ENCODE measurements around the gene C6orf62. TPM values are rescaled to one million over a fixed set of nuclear protein-coding genes. Genes with fewer than 3 reads are reported as not detected.
"Not testable (repeated sequence)": the region's sequence is repeated elsewhere in the genome, so short reads cannot be mapped to it uniquely, and the experiment has no call there.

C6orf62 gene
- total RNA-seq, 2 experiments from 2014 or later: 103 to 106 TPM

DNA sequence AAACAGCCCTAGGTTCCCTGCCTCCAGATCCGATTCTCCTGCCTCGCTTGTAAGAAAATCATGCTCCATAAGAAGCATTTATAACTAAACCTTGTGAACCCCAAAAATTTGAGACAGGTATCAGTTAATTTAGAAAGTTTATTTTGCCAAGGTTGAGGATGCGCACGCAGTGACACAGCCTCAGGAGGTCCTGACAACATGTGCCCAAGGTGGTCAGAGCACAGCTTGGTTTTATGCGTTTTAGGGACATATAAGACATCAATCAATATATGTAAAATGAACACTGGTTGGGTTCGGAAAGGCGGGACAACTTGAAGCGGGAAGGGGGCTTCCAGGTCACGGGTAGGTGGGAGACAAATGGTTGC is 50.0 kb downstream of the C6orf62 start:
- ATAC-seq (no peak), DNase-seq (no peak)
- Mint-ChIP-seq H3K9me3 (peaks cover 14% of the 10 kb centered on the region), H3K36me3 (ENCODE audit: low read depth) (peaks cover 45% of the 10 kb centered on the region), H3K4me3 (peak overlapping the region; percentile 91), H3K4me1 (ENCODE audit: low read depth) (peaks cover 26% of the 10 kb centered on the region), H3K27ac (no peak overlapping the region), H3K27me3 (no peaks in the 10 kb centered on the region)
- POLR2A ChIA-PET: no interaction called here
- CTCF ChIA-PET: interaction anchor here (1.2 to 2.0 kb wide), 2 partner anchors 84 to 89 kb away, joined by 3 to 4 read pairs; no protein-coding TSS in a partner anchor
- TF ChIP-seq, protein P1, sequence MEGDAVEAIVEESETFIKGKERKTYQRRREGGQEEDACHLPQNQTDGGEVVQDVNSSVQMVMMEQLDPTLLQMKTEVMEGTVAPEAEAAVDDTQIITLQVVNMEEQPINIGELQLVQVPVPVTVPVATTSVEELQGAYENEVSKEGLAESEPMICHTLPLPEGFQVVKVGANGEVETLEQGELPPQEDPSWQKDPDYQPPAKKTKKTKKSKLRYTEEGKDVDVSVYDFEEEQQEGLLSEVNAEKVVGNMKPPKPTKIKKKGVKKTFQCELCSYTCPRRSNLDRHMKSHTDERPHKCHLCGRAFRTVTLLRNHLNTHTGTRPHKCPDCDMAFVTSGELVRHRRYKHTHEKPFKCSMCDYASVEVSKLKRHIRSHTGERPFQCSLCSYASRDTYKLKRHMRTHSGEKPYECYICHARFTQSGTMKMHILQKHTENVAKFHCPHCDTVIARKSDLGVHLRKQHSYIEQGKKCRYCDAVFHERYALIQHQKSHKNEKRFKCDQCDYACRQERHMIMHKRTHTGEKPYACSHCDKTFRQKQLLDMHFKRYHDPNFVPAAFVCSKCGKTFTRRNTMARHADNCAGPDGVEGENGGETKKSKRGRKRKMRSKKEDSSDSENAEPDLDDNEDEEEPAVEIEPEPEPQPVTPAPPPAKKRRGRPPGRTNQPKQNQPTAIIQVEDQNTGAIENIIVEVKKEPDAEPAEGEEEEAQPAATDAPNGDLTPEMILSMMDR (IDR thresholded peaks at IDR 0.05): no peak
- intact Hi-C loops (cut with micrococcal nuclease): no loop called here

DNA sequence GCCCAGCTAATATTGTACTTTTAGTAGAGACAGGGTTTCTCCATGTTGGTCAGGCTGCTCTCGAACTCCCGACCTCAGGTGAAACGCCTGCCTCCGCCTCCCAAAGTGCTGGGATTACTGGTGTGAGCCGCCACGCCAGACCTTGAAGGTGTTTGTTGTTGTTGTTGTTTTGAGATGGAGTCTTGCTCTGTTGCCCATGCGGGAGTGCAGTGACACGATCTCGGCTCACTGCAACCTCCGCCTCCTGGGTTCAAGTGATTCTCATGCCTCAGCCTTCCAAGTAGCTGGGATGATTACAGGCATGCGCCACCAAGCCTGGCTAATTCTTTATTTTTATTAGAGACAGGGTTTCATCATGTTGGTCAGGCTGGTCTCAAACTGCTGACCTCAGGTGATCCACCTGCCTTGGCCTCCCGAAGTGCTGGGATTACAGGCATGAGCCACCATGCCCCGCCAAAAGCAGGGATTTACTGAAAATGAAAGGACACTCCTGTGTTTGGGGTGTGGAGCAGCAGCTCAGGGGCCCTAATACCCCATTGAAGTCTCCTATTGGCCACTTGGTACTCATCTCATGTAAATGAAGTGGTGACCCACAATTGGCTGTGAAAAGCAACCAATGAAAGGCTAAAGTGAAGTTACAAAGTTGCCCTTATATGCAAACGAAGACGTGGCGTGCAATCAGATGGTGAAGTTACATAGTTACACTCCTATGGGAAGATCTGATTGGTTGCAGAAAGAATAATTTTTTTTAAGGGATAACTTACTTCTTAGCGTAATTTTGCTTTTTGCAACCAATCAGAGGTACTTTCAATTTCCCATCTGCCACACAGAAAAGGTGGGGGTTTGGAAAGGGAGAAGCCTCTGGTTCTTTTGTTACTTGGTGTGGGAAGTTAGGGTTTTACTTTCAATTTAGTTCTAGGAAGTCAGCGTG is 50.6 kb downstream of the C6orf62 start:
- H3K36me3 Mint-ChIP-seq (ENCODE audit: low read depth): peaks cover 46% of the 10 kb centered on the region
- H3K27ac Mint-ChIP-seq; intact Hi-C loops (cut with micrococcal nuclease); H3K27me3 Mint-ChIP-seq; ATAC-seq: not testable (repeated sequence)
- peaks cover 32% of the 10 kb centered on the region for H3K4me1 Mint-ChIP-seq (ENCODE audit: low read depth)
- POLR2A ChIA-PET: interaction anchor here (3.4 kb wide), 1 partner anchor 14 kb away, joined by 15 read pairs; no protein-coding TSS in a partner anchor
- DNase-seq: peak; percentile 12
- peak overlapping the region; percentile 91 for H3K4me3 Mint-ChIP-seq
- peaks cover 14% of the 10 kb centered on the region for H3K9me3 Mint-ChIP-seq
- CTCF ChIA-PET: interaction anchor here (1.2 to 2.9 kb wide), 3 partner anchors 83 to 88 kb away, joined by 3 to 11 read pairs (median 4); no protein-coding TSS in a partner anchor

DNA sequence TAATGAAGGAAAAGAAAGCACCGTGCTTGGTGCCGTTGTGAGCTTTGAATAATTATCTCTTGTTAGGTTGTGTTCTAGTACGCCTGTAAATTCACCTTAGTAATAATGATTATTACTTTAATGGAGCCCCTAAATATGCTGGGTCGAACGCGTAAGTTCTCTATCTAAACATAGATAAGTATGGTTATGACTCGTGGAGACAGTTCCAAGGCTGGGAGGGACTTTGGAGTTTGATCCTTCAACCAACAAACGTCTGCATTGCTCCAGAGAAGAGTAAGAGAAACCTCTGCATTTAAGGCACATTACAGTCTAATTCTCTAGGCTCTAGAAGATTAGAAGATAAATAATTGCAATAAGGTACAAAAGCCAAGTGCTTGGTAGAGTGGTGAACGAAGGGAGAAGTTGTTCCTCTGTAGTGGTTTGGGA is 51.6 kb downstream of the C6orf62 start:
- CTCF ChIA-PET: interaction anchor here (0.8 to 2.9 kb wide), 15 partner anchors 9 to 350 kb away, joined by 3 to 11 read pairs (median 5); no protein-coding TSS in a partner anchor
- H3K4me3 Mint-ChIP-seq: peak overlapping the region; percentile 91
- H3K36me3 Mint-ChIP-seq (ENCODE audit: low read depth): peaks cover 45% of the 10 kb centered on the region
- intact Hi-C loops (cut with micrococcal nuclease): no loop called here
- peak overlapping the region; percentile 99 for H3K27ac Mint-ChIP-seq
- no peaks in the 10 kb centered on the region for H3K27me3 Mint-ChIP-seq
- TF ChIP-seq, protein P1 (IDR thresholded peaks at IDR 0.05): peak; percentile 41
- POLR2A ChIA-PET: interaction anchor here (0.9 to 3.4 kb wide), 6 partner anchors 9 to 118 kb away, joined by 3 to 15 read pairs (median 4); partner anchors contain the start of gene KIAA0319
- DNase-seq: no peak
- H3K9me3 Mint-ChIP-seq: peaks cover 9% of the 10 kb centered on the region
- peaks cover 33% of the 10 kb centered on the region for H3K4me1 Mint-ChIP-seq (ENCODE audit: low read depth)
- ATAC-seq: no peak

DNA sequence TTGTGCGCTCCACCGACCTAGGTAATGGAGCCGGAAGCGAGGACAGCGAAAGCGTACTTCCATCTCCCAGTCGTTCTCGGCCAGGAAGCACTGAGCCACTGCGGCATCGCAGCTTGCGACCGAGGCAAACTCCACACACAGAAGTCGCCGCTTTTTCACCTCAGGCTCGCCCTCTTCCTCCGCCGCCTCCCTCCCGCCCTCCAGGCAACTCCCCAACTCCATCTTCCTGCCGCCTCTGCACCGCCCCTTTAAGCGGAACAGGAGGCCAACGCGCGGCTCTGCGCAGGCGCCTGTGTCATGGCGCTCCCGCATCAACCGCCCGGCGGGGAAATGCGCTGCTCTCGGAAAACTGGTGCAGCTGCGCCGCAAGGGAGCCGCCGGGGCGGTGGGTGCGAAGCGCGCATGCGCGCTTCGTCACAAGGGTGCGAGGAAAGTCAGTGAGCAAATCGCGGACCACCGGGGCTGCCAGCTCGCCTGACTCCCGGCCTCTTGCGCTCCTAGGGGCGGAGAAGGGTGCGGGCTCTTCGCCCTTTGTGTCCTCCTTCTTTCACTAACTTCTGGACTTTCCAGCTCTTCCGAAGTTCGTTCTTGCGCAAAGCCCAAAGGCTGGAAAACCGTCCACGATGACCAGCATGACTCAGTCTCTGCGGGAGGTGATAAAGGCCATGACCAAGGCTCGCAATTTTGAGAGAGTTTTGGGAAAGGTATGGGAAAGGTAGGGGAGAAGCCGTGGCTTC is 52.1 kb downstream of the C6orf62 start, which contains the start of the genes ACOT13 and TDP2:
TSS of gene ACOT13 (plus strand) at position 437 of the 737 bp plus-strand sequence. CDS start at position 624, 187 bp downstream.
TSS of gene TDP2 (minus strand) at position 259 of the 737 bp plus-strand sequence. CDS start at position 222, 37 bp downstream.
- ChIA-PET POLR2A (interaction anchor here (0.7 to 3.4 kb wide), 7 partner anchors 9 to 119 kb away, joined by 3 to 15 read pairs (median 4); partner anchors contain the start of gene KIAA0319), CTCF (interaction anchor here (0.8 to 2.9 kb wide), 16 partner anchors 9 to 351 kb away, joined by 3 to 11 read pairs (median 4); no protein-coding TSS in a partner anchor)
- DNase-seq (peak; percentile 96), ATAC-seq (peak; percentile 95)
- TF ChIP-seq, protein P1 (IDR thresholded peaks at IDR 0.05): peak; percentile 70
- peaks cover 33% of the 10 kb centered on the region for H3K4me1 Mint-ChIP-seq (ENCODE audit: low read depth)
- peak within 1 kb of the TSS; percentile 91 for H3K4me3 Mint-ChIP-seq
- H3K36me3 Mint-ChIP-seq (ENCODE audit: low read depth): peaks cover 49% of the 10 kb centered on the region
- peaks cover 9% of the 10 kb centered on the region for H3K9me3 Mint-ChIP-seq
- no peaks in the 10 kb centered on the region for H3K27me3 Mint-ChIP-seq
- intact Hi-C loops (cut with micrococcal nuclease): no loop called here
- peak within 1 kb of the TSS; percentile 99 for H3K27ac Mint-ChIP-seq

All from activated CD8-positive, alpha-beta T cell treated with anti-CD3 and anti-CD28 coated beads for 36 hours (primary cell).